HG03108 (cell line): Measurements from ENCODE around the gene PLA2G2D.

Experiments
- ATAC-seq: cut with Tn5 transposase; IDR thresholded peaks from one replicate; pipeline ENCODE4 v1.9.1; 2021; ENCODE audit warnings: moderate library complexity; ENCODE audit not compliant: unreplicated experiment

Gene PLA2G2D

DNA sequence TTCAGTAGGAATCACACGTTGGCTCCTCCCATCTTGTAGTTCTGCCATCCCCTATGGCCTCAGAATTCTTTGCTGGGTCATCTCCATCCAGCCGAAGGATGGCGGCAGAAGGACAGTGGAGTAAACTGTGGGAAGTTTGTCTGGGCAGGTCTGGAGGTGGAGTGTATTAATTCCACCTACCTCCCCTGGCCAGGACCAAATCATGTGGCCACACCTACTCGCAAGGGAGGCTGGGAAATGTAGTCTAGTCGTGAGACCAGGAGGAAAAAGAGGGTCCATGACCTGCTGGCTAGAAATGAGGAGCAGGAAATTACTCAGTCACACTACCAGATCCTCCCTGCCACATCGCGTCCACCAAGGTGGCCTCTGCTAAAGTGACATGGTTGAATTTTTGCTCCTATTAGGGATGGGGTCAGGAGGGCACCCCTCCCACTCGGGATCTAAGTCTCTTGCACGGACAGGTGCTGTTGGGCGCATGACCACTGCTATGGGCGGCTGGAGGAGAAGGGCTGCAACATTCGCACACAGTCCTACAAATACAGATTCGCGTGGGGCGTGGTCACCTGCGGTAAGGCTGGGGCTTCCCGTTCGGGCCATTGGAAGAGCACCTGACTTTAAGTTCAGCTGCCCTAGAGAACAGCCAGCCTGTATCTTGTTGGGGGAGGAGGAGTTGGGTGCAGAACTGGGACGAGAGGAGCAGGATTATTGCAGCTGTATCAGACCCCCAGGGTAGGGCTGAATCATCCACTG is 29.8 kb downstream of the PLA2G2D start:
- ATAC-seq: no peak

DNA sequence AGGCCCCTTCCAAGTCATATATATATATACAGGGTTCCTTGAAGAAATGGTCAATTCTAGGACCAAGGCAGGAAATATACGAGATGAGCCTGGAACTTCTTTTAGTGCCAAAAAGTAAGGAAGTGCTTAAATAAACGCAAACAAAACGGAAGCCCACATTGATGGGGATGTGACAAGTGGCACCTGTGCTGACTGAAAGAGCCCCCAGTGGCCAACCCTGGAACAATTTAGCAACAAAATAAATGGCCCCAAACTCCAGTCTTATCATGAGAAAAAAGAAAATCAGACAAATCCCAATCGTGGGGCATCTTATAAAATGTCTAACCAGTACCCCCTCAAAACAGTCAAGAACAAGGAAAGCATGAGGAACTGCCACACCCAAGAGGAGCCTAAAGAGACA is 31.7 kb downstream of the PLA2G2D start:
- ATAC-seq: no peak

- no peak for ATAC-seq
Measured at GRCh38 chr1:20086800-20087199, 32.5 kb downstream of the PLA2G2D start.

DNA sequence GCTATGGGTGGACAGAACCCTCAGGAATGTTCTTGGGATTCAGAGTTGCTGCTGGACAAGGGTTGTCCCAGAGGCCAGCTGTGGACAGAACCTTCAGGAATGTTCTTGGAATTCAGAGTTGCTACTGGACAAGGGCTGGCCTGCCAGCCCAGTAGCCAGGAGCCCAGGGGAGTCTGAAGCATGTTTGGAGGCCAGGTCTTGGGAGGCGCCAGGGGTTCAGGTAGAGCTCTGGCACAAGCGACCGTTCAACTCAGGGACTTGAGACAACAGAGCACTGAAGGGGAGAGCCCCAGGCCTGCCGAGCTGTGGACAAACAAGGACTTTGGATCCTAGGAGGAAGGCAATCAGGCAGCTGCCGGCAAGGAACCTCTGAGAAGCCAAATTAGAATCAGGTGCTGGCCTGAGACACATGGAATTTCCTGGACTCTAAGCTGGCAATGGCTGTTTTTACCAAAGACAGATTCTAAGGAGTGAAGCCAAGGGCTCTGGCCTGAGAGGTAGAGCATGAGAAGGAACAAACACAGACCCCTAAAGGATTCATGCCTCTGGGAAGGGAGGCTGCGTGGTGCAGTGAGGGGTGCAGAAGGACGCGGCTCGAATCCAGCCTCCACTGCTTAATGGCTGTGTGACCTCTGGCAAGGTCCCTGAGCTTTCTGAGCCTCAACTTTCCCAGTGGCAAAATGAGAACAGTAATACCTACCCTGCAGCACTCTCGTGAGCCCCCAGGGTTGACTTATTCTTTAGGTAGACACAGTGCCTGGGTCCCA is 36.0 kb downstream of the PLA2G2D start:
- no peak for ATAC-seq

DNA sequence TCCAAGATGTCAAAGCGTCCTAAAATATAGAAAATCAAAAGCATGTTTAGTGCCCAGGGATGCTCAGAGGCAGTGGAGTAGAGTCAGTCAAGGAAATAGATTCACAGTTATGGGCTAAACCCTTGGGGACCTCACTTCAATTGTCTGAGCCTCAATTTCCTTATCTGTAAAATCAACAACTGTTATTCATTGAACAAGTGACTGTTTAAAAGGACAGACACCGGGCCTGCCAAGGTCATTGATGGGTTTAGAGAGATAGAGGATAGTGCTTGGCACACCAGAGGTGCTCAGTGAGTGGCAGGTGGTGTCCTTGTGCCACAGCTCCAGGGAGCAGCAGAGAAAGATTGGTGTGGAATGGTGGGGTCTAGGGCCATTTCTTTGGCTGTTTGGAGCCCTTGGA is 36.6 kb downstream of the PLA2G2D start:
- no peak for ATAC-seq

- ATAC-seq: no peak
Measured at GRCh38 chr1:20081353-20081810, 38.0 kb downstream of the PLA2G2D start.

DNA sequence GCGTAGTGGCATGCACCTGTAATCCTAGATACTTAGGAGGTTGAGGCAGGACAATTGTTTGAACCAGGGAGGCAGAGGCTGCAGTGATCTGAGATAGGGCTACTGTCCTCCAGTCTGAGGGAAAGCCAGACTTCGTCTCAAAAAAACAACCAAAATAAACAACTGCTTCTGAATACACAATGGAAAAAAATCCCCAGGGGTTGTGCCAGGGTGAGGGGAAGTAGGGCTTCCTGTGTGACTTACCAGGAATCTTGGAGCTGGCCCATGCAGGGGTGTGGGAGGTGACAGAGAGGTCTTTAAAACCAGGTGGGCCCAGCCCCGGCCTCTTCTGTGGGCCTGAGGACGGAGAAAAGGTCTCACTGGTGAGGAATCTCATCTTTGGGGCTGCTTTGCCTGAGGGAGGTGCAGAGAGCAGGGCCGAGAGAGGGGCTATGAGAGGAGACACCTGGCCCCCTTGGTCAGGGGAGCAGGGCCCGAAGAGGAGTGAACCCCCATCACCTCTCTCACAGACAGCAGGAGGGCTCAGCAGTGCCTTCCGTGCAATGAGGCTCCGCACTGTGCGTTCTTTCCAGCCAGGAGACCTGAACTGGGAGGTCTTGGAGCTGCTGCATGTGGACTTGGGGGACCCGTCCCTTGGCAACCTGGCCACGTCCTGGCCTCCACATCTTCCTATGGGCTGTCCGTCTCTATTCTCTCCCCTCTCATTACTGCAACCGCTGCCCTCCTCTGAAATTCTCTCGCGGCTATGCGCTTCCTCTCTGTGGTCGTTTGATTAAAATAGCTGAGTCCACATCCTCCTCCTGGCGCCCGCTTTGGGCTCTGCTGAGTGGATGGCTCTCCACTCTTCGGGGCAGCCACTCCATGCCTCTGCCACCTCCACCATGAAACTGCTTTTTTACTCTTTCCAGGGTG is 38.6 kb downstream of the PLA2G2D start:
- ATAC-seq: peak; percentile 53

GRCh38 chr1:20079661-20080305 is 39.6 kb downstream of the PLA2G2D start:
- ATAC-seq: no peak

DNA sequence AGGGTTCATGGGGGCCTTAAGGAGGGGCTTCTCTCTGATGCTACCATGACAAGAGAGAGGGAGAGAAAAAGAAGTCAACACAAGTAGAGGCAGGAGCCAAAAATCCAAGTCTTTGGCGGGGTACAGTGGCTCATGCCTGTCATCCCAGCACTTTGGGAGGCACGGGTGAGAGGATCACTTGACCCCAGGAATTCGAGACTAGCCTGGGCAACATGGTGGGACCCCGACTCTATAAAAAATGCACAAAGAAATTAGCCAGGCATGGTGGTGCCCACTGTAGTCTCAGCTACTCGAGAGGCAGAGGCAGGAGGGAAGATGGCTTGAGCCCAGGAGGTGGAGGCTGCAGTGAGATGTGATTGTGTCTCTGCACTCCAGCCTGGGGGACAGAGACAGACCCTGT is 40.6 kb downstream of the PLA2G2D start:
- ATAC-seq: no peak

DNA sequence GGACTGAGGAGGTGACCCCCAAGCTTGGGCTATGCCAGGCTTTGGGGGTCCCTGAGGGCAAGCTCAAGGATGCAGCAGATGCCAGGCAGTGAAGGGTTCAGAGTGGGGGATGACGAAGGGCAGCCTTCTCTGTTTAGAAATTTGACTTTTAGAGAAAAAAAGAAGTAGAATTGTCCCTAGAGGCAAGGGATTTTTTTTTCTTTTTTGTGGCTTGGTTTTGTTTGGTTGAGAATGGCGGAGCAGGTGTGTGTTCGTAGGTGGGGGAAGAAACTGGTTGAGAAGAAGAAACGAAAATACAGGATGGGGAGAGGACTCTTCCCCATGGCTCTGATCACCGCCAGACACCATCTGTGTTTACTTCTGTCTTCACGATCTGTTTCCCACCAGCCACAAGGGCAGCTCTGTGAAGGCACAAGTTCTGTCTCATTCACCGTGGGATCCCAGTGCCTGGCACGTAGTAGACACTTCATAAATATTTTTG is 41.1 kb downstream of the PLA2G2D start:
- ATAC-seq: no peak

DNA sequence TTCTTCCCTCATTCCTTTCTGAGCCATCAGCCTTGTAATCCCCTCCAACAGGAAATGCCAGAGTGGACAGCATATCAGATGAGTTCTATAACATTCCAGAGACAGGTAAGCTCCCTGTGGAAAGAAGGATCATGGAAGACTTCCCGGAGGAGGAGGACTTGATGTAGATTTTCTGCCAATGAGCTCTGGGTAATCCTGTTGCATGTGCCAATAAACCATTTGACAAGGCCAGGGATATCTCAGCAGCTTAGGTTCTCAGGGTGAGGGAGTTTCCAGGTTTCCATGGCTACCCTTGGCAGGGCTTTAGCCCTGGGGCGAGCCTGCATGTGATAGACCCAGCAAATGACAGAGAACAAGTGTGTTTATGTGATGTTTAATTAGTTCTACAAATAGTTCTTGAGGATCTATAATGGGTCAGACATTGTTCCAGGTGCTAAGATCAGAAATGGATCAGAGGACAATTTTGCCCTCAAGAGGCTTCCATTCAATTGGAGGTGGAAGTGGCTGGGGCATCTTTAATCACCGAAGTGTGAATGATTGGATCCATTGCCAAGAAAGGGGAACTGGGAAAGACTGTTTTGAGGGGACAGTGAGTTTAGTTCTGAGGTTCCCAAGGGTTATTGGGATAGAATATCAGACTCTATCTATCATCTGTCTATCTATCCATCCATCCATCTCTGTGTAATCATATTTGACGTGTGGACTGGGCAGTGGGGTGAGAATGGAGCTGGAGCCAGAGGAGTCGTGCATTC is 42.5 kb downstream of the PLA2G2D start:
- ATAC-seq: no peak

- no peak for ATAC-seq
Measured at GRCh38 chr1:20076223-20076622, 43.1 kb downstream of the PLA2G2D start.

- ATAC-seq: no peak
Measured at GRCh38 chr1:20075345-20075744, 44.0 kb downstream of the PLA2G2D start.

- ATAC-seq: no peak
Measured at GRCh38 chr1:20074725-20075171, 44.6 kb downstream of the PLA2G2D start.

DNA sequence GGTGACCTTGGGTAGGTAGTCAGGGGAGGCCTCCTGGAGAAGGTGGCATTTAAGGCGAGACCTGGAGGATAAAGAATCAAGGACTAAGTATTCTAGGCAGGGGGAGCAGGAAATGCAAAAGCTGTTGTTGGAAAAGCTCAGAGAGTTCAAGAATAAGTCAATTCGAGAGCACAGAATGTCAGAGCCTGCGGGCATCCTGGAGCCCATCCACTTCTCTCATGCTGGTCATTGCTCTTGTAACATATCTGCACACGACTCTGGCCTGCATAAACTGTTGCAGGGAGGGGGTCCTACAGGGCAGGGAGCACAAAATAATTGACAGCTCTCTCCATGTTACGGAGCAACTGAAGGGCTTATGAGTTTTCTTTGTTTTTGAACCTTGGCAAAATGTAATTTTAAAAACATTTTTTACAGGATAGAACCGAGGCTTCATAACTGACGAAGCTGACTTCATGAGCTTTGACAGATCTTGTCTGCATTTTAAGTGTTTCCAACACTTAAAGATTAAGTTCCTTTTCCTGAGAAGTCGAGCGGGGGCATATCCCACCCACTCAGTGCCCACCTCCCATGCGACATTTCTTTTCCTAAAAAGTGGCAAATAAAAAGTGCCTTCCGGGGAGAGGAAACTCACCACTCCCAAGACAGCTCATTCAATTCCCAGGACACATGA is 45.1 kb downstream of the PLA2G2D start:
- no peak for ATAC-seq

- no peak for ATAC-seq
Measured at GRCh38 chr1:20073256-20073655, 46.1 kb downstream of the PLA2G2D start.

- no peak for ATAC-seq
Measured at GRCh38 chr1:20072771-20073170, 46.6 kb downstream of the PLA2G2D start.

GRCh38 chr1:20071416-20071815 is 47.9 kb downstream of the PLA2G2D start:
- ATAC-seq: no peak

- ATAC-seq: no peak
Measured at GRCh38 chr1:20070357-20070756, 49.0 kb downstream of the PLA2G2D start.
